G401 (cell line): ENCODE measurements around the gene LYPD1. TPM values are rescaled to one million over a fixed set of nuclear protein-coding genes. Genes with fewer than 3 reads are reported as not detected.

Experiments
- DNase-seq: peaks from one replicate; pipeline ENCODE4 v3.0.0-alpha.2; 2015; ENCODE audit warnings: low spot score
- in situ Hi-C: cut with HindIII; loops from 2 replicates; pipeline ENCODE4 v1.10.0; 2016; ENCODE audit warnings: low sequenced_read_pairs, mixed read lengths
- total RNA-seq: library from RNA; depleted of rRNA; stranded (reverse); fragments of >200 nt; shearing (Covaris generic); gene quantifications from 2 replicates; pipeline ENCODE4 v1.2.3, GENCODE V29; 2014

The LYPD1 gene
- total RNA-seq, 1 experiment from 2014 or later, result not detected

DNA sequence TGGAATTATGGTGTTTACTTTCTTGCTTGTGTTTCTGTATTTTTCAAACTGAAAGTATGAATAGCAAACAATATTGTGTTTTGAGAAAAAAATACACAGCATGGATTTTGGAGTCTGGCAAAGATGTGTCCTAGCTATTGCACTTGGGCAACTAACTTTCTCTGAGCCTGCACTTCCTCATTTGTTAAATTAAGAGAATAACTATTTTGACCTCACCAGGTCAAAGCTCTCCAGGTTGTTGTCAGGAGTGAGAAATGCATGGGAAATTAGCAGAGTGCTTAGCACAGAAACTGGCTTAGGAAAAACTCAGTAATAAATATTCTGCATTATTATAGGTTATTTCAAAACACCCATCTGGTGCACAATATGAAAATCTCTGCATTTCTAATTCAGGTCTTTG is 28.2 kb downstream of the LYPD1 start:
- DNase-seq, result no peak
- in situ Hi-C loops, result no loop called here

DNA sequence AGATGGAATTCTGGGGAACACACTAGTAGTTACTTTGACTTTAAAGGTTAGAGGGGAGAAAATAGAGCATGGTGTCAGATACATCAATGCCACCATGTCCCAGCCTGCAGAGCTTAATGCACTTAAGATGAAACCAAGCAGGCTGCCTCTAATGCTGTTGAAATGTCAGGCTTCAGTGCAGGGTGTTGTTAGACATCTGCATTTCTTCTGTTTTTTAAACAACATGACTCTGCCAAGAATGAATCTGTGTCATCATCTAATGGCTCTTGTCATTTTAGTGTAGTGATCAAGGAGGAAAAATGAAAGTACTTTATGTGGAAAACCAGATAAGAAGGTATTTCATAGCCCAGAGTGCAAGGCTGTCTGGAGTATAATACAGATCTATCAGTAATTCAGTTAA is 29.9 kb downstream of the LYPD1 start:
- no peak for DNase-seq
- in situ Hi-C loops, result no loop called here

DNA sequence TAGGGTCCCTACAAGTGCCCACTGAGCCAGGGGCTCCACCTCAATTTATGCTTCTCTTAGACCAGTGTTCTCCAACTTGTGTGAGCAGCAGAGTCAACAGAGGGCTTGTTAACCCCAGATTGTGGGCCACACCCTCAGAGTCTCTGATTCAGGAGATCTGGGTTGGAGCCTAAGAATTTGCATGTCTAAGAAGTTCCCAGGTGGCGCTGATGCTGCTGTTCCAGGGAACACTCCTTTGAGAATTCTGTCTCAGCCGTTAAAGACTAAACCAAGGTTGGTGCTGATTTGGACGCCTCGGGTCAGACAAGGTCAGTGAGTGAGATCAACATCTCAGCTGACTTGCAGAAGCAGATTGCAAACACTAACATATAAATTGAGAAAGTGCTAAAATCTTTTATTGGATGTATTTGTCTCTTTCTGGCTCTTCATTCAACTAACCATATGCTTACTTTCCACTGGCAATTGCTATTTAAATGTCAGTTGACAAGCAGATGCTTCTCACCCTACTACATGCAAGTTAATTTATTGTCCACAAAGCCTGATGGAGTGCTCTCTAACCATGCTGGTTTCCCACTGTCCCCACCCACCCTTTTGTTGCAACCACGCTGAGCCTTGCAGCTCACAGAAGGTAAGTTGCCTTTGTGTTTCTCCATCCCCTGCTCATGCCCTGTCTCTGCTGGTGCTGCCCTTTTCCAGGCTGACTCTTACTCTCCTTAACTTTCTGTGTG is 31.5 kb downstream of the LYPD1 start:
- no peak for DNase-seq
- in situ Hi-C loops, result no loop called here

DNA sequence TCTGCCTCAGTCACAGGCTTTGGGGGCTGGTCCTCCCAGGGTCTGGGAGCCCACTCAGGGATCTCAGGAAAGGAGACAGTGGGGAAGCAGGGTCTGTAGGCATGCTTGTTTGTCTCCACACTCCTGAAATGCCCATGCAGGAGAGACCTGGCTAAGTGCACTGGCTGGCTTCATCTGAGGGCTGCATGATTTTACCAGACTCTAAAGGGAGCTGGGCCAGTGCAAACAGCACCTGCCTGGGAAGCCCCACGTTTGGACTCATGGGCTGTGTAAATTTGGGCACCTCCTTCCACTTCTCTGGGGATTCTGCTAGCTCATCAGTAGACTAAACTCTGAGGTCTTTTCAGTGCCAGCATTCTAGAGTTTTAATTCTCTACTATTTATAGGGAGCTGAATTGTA is 33.7 kb downstream of the LYPD1 start:
- in situ Hi-C loops, result no loop called here
- DNase-seq, result no peak

DNA sequence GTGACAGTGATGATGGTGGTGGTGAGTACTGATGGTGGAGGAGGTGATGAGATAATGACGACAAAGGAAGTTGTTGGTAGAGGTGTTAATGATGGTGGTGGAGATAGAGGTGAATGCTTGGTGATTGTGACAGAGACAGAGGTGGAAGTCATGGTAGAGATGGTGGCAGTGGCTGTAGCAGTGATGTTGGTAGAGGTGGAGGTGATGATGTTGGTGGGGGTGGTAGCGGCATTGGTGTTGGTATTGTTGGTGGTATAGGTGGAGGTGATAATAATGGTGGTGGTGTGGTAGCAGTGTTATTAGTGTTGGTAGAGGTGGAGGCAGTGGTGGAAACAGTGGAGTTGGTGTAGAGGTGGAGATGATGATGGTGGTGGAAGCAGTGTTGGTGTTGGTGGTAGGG is 36.4 kb downstream of the LYPD1 start:
- DNase-seq, result no peak
- in situ Hi-C loops, result no loop called here

DNA sequence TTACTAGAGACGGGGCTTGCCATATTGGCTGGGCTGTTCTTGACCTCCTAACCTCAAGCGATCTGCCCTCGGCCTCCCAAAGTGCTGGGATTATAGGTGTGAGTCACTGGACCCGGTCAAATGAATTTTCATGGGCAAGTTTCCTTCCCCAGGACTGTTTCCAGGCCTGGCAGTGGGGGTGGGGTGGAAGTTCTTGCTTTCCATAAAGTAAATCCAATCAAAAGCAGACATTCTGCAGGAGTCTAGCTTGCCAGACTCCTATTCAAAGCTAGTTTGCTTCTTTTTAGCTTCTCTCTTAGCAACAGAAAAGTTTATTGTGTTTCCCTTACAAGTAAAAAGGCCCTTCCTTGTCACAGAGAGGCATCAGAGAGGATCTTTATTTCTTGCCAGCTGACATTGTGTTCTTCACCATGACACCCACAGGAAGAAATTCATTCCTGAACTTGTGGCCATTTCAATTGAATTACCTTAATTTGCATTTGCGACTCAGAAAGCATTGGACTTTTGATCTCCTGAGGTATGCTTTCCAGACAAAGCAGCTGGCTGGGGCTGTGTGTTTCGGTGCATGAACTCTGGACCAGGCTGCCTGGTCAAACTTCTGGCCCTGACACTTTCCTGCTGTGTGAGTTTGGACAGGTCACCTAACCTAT is 37.9 kb downstream of the LYPD1 start:
- in situ Hi-C loops, result no loop called here
- DNase-seq, result peak; percentile 22

DNA sequence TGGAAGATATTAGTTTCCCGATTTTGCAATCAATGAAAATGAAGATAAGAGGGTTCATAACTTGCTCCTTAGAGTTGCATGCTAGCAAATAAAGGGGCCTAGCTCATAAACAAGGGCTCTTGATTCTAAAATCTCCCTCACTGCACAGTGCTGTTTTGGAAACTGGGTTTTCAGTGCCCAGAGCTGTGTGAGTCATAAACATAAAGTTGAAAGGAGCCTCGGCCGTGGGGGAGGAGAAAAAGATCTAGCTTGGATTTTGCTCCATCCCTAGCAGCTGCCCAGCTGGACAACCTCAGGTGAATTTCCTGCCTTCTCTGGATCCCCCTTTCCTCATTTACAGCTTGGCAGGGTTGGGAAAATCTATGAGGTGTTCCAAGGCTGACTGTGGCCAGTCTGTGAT is 42.5 kb downstream of the LYPD1 start:
- in situ Hi-C loops, result no loop called here
- no peak for DNase-seq

DNA sequence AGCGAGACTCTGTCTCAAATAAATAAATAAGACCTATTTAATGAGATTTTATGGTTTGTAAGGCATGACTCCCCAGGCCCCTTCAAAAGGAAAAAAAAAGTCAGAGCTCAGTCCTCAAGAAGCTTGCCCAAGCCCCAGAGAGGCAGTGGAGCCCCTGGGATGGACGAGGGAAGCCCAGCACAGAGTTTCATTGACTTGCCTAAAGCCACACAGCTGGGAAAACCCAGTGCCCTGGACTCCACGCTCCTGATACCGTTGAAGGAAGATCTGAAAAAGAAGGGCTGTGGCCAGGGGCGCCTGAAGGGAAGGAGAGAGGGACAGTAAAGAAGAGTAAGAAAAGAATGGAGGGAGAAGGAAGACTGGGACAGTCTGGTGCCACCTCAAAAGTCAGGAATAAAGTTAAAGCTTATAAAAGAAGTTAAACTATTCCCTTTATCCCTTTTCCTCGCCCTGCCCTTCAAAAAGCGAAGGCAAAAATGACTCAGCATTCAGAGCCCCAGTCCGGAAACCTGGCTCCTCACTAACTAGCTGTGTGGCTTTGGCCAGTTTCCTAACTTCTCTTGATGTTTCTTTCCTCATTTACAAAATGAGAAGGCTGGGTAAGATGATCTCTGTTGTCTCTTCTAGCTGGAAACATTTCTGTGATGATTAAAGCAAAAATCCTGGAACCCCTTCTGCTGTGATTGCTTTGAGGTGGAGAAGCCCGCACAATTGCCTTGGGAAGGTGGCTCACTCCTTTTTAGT is 46.7 kb downstream of the LYPD1 start:
- in situ Hi-C loops, result no loop called here
- DNase-seq, result no peak

DNA sequence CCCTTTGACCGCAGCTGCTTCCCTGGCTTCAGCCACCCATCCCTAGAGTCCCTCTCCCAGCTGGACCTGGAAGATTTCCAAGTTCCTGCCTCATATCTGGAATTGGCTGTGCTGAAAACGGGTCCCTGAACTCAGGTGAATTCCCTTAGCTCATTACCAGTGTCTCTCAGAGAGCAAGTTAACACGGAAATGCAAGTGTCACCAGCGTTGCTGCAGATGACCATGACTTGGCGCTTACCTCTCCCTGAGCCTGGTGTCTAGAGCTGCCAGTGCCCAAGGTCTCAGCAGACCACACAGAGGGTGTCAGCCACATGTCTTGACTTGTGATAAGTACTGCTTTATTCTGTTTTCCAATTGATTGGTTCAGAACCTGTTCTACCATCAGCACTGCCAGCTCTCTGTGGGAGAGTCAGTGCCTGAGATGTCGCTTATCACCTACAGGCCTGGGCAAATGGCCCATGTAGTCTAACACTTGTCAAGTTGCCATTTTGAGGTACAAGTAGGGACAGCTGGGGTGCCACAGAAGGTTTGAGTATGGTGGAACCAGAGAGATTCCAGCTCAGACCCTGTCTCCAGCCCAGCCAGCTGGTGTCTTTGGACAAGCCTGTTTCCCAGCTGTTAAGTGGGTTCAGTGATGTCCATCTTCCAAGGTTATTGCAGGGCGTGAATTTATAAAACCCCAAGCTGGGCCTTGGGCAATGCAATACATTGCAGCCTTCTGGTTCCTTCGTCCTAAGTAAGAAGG is 48.7 kb downstream of the LYPD1 start:
- in situ Hi-C loops, result no loop called here
- no peak for DNase-seq

DNA sequence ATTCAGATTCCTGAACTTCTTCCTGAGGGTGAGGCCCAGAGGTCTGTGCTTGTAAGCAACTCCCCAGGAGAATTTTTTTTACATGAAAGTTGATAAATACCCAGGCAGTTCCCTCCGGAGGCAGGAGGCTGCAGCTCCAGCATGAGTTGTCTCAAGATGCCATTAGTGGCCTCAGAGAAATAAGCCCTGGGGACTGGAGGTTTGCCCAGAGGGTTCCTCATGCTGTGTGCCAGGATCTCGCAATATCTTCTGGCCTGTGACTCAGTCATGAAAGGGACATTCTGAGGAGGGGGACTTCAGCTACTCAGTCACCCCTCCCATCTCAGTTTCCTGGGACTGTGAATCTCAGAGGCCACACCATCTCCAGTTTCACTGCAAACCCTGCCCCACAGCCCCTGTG is 49.9 kb downstream of the LYPD1 start:
- in situ Hi-C loops, result no loop called here
- DNase-seq, result no peak

DNA sequence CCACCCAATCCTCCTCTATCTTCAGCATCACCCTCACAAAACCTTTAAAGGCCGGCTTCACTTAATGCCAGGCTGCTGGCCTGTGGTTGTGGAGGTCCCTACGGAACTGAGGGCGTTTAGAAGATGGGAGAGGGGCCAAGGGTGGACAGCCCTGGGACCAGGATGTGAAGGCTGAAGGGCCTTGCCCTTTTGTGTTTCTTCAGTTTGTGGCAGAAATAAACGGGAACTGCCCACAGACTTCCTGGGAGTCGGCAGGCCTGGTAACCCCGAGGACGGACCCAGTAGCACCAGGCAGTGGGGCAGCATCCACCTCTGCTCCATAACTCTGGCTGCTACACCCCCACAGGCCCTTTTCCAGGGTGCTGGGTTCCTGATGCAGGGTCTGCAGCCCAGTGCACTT is 51.3 kb downstream of the LYPD1 start:
- in situ Hi-C loops, result no loop called here
- DNase-seq, result no peak

DNA sequence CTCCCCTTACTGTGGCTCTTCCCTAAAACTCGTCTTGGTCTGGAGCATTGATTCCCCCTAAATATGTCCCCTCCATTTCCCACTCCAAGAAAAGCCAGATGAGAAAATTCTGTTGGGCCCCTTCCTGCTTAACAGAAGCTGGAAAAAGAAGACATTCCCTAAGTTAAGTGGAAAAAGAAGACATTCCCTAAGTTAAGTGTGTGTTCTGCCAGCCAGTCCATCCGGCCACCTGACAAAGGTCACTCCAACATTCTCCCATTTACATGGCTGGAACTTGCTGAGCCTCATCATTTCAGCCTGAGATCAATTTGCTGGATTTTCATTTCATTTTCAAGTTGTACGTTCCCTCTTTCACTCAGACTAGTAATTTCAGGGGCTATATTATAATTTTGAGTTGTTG is 52.0 kb downstream of the LYPD1 start:
- DNase-seq, result no peak
- in situ Hi-C loops, result no loop called here

DNA sequence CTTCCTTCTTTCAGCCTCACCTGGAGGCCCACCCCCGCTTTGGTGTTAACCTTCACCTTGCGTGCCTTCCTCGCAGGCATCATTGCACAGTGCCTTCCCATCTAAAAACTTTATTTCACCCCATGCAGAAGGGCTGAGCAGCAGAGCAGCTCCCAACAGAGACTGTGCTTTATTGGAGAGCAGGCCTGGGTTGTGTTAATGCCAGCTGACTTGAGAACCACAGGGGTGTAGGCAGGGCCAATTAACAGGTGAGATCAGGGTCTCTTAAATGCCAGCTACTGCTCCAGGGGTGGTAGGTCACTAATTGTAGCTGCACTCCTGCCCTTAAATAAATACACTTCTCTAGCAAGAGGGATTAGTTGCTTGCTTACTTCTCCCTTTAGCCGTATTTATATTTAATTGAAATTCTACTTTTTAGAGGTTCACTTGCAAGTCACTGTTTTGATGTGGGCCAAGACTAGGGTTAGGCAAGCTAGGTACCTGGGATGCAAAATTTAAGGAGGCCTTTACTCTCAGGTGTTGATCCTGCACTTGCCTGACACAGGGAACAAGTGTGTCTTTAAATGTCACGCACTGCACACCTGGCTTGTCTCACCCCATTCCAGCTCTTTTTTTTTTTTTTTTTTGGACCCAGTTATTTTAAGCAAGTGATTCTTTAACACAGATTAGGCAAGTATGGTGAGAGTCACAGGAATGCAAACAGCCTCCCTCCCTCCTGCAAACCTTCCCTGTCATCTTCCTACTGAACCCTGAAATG is 54.5 kb downstream of the LYPD1 start:
- DNase-seq, result no peak
- in situ Hi-C loops, result no loop called here

DNA sequence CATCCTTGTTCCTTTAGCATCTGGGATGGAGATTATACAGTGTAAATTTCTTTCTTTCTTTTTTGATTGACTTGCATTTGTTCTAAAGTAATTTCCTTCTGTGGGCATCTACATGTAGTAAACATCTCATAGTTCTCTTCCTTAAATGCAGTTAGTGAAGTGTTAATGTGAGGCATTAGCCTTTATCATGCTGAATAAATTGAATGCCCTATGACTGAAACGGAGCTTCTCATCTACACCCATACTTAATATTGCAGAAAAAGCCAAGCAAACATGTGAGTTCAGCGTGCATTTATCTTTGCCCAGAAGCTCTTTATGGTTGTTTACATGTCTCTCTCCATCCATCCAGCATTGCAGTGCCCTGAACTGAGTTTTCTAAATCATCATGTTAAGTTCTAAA is 58.3 kb downstream of the LYPD1 start:
- no peak for DNase-seq
- in situ Hi-C loops, result no loop called here

DNA sequence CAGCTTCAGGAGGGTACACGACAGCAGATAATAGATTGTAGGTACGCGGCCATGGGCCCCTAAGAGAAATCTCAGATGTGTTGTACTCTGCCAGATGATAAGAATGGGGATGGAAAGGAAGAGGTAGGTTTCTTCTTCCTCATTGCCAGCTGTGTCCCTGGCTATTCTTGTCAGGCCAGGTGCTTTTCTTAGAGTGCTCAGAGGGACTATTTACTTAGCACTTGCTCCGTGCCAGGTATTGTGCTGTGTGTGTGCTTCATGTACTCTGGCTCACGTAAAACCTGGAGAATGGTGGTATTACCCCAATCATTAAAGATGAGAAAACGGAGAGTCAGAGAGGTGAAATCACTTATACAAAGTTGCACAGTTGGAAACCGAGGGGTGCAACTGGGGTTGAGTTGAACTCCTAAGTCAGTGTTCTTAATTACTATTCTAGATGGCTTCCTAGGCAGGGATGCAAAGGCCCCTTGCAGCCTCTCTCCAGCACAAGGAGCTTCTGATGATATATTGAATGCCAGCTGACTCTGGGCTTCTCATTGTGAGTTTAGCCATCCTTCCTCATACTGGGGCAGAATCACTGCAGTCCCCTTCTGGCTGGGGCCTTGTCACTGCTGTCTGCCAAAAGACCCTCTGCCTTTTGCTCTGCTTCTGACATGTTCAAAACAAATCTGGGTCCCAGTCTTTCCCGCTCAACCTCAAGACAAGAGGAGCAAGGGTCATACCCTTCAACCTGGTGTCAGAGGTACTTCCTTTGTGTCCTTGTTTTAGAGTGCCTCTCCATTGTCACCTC is 60.7 kb downstream of the LYPD1 start:
- no peak for DNase-seq
- in situ Hi-C loops, result no loop called here

DNA sequence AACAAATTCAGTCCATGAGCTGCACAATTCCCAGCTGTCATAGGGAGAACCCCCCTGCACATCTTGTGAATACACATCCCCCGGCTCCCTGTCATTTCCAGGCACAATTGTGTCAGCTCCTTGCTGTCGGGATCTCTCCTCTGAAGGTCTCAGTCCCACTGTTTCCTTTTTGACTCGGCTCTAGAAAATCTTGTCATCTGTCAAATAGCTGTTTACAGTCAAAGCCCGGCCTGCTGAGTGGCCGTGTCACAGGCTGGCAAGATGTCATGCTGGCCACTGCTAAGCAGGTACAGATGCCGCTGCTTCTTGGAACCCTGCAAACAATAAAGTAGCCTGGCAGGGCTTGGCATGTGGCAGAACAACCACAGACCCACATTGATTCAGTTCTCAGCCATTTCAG is 61.7 kb downstream of the LYPD1 start:
- DNase-seq, result no peak
- in situ Hi-C loops, result no loop called here

DNA sequence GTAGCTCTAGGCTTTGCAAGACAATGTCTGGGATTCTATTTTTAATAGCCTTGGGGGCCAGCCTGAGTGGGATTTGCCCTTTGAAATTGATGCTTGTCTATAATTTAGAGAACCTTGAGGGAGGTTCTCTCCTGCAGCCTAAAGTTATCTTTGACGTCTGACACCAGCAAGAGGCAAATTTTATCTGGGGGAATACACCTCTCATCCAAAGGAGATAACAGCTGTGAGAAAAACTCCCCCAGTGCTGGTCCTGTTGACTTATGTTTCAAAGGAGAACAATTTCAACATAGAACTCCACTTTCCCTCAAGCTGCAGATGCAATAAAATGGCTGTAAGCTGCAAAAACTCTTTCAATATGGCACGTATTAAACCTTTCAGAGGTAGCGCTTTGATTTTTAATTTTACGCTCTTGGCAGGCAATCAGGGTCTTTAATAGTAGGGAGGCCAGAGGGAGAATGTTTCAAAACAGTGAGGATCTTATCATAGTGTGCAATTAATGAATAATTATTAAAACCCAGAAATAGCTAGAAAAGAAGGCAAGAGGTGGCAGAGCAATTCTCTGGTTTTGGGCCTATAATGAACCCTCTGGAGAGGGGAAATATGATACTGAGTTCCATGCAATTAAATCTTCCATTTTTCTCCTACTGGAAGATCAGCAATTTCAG is 62.4 kb downstream of the LYPD1 start:
- in situ Hi-C loops, result no loop called here
- no peak for DNase-seq

DNA sequence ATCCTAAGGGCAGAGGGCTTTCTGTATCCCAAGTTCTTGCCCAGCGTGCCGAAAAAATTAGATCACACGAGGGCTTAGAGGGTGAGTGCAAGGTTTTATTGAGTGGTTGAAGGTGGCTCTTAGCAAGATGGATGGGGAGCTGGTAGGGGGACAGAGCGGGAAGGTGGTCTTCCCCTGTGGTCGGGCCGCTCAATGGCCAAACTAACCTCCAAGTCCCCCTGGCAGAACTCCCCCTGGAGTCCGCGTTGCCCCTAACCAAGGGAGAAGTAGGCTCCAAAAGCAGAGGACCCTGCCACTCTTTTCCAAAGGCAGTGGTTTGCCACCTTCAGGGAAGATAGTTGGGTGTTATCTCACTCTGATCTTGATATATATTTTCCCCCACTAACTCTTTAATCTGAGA is 63.4 kb downstream of the LYPD1 start:
- DNase-seq, result no peak
- in situ Hi-C loops, result no loop called here
